CD8-positive, alpha-beta memory T cell (primary cell): Measurements from ENCODE around the gene APOO. TPM values are rescaled to one million over a fixed set of nuclear protein-coding genes. Genes with fewer than 3 reads are reported as not detected.
A peak's percentile ranks its signal among the peaks of the same experiment; 100 is the strongest.

Experiments used
- CTCF ChIA-PET: fragments of 350-600 bp; sonication (Branson Sonifier 250); formaldehyde crosslinking; loops from one replicate; lab custom pipeline; 2021; ENCODE audit warnings: antibody characterized with exemption; lab: Charles Lee
- POLR2A ChIA-PET: fragments of 350-600 bp; sonication (Branson Sonifier 250); formaldehyde crosslinking; loops from one replicate; lab custom pipeline; 2021; ENCODE audit warnings: antibody characterized with exemption; lab: Charles Lee
- DNase-seq, 5 donors: peaks; one replicate each; pipeline versions ENCODE4 v3.0.0 to v3.0.0-alpha.2; 2020 to 2022; ENCODE audit warnings: mixed read lengths in 1 of 5
- H3K27ac ChIP-seq: one replicate; pipeline ENCODE4 v1.7.0; 2013; ENCODE audit warnings: low read depth, mild to moderate bottlenecking, low read length, moderate library complexity
- H3K27me3 ChIP-seq: 2 replicates; pipeline ENCODE4 v1.7.0; 2013; ENCODE audit warnings: low read length, mild to moderate bottlenecking; ENCODE audit not compliant: insufficient read depth, poor library complexity, severe bottlenecking
- H3K36me3 ChIP-seq: 2 replicates; pipeline ENCODE4 v1.7.0; 2013; ENCODE audit warnings: mild to moderate bottlenecking, low read length, moderate library complexity; ENCODE audit not compliant: insufficient read depth
- H3K4me1 ChIP-seq: 2 replicates; pipeline ENCODE4 v1.7.0; 2013; ENCODE audit warnings: mild to moderate bottlenecking, low read length, moderate library complexity; ENCODE audit not compliant: insufficient read depth
- H3K4me3 ChIP-seq: 2 replicates; pipeline ENCODE4 v1.7.0; 2013; ENCODE audit warnings: mild to moderate bottlenecking, low read length
- H3K9me3 ChIP-seq: 2 replicates; pipeline ENCODE4 v1.7.0; 2013; ENCODE audit warnings: mild to moderate bottlenecking, low read length
- H3K27ac Mint-ChIP-seq, 8 donors: one replicate each; pipeline ENCODE4 v1.8.0; 2020 to 2021; ENCODE audit warnings: mixed read lengths in 8 of 8, mild to moderate bottlenecking in 6 of 8, inconsistent platforms in 3 of 8, moderate library complexity in 3 of 8
- H3K27me3 Mint-ChIP-seq, 2 donors: one replicate each; pipeline ENCODE4 v1.8.0; 2020 to 2021; ENCODE audit warnings: mixed read lengths in 2 of 2, mild to moderate bottlenecking in 1 of 2, moderate library complexity in 1 of 2
- H3K36me3 Mint-ChIP-seq, 3 donors: one replicate each; pipeline ENCODE4 v1.8.0; 2020 to 2021; ENCODE audit warnings: mixed read lengths in 3 of 3, inconsistent platforms in 1 of 3, mild to moderate bottlenecking in 1 of 3
- H3K4me1 Mint-ChIP-seq, 3 donors: one replicate each; pipeline ENCODE4 v1.8.0; 2020 to 2021; ENCODE audit warnings: mixed read lengths in 3 of 3, inconsistent platforms in 1 of 3, mild to moderate bottlenecking in 1 of 3
- H3K4me3 Mint-ChIP-seq, 7 donors: one replicate each; pipeline ENCODE4 v1.8.0; 2020 to 2021; ENCODE audit warnings: mixed read lengths in 7 of 7, mild to moderate bottlenecking in 6 of 7, moderate library complexity in 4 of 7, inconsistent platforms in 2 of 7
- H3K9me3 Mint-ChIP-seq, 5 donors: one replicate each; pipeline ENCODE4 v1.8.0; 2020 to 2022; ENCODE audit warnings: mixed read lengths in 5 of 5, mild to moderate bottlenecking in 3 of 5, moderate library complexity in 2 of 5, inconsistent platforms in 1 of 5
- polyA plus RNA-seq: library from polyadenylated mRNA; unstranded; fragments of 300-500 nt; fragmentation: Illumina TruSeq; gene quantifications from one replicate; pipeline ENCODE4 v1.2.3, GENCODE V29; 2021
- total RNA-seq, 2 experiments: library from RNA; stranded (reverse); gene quantifications; one replicate each; pipeline ENCODE4 v1.2.3, GENCODE V29; 2021

Gene APOO
- total and polyA plus RNA-seq, 3 experiments from 2014 or later = 20.0 to 42.6 (median 38.3) TPM

- POLR2A ChIA-PET = no interaction called here
- Mint-ChIP-seq H3K36me3 (peaks cover 0 to 4% (median 2%) of the 10 kb centered on the region in 3 donors), H3K9me3 (no peaks in the 10 kb centered on the region), H3K27me3 (no peaks in the 10 kb centered on the region), H3K4me3 (no peak overlapping the region), H3K4me1 (no peaks in the 10 kb centered on the region), H3K27ac (no peak overlapping the region)
- DNase-seq = no peak
- no peak overlapping the region for H3K27ac ChIP-seq
- H3K4me3 ChIP-seq = no peak overlapping the region
- H3K9me3 ChIP-seq = no peaks in the 10 kb centered on the region
- no peaks in the 10 kb centered on the region for H3K27me3 ChIP-seq
- CTCF ChIA-PET = no interaction called here
- H3K36me3 ChIP-seq = no peaks in the 10 kb centered on the region
- H3K4me1 ChIP-seq = no peaks in the 10 kb centered on the region
Measured at GRCh38 chrX:23840674-23841073, 67.1 kb downstream of the APOO start.

DNA sequence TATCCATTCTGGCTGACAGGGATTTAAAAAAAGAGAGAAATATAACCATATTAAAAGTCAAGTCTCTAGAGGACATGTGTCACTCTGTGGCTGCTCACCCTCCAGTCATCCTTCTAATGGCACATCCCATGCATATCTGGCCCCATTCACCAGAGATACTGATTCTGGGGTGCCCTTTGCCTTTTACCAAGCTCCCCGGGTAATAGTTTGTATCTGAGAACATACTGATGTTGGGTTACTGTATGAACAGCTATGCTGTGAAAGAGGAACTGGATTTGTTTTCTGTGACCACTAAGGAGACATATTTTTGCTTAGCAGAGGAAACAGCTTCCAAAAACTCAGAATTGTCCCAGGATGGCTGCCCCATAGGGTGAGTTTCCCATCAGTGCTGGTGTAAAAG, 68.8 kb downstream of the APOO start:
- Mint-ChIP-seq H3K27ac (no peak overlapping the region), H3K36me3 (peaks cover 0 to 4% (median 0%) of the 10 kb centered on the region in 3 donors), H3K27me3 (no peaks in the 10 kb centered on the region), H3K4me3 (no peak overlapping the region), H3K4me1 (no peaks in the 10 kb centered on the region), H3K9me3 (no peaks in the 10 kb centered on the region)
- no peak overlapping the region for H3K4me3 ChIP-seq
- no peaks in the 10 kb centered on the region for H3K4me1 ChIP-seq
- no peak for DNase-seq
- ChIA-PET POLR2A (no interaction called here), CTCF (no interaction called here)
- H3K27me3 ChIP-seq = no peaks in the 10 kb centered on the region
- H3K36me3 ChIP-seq = no peaks in the 10 kb centered on the region
- no peak overlapping the region for H3K27ac ChIP-seq
- no peaks in the 10 kb centered on the region for H3K9me3 ChIP-seq

DNA sequence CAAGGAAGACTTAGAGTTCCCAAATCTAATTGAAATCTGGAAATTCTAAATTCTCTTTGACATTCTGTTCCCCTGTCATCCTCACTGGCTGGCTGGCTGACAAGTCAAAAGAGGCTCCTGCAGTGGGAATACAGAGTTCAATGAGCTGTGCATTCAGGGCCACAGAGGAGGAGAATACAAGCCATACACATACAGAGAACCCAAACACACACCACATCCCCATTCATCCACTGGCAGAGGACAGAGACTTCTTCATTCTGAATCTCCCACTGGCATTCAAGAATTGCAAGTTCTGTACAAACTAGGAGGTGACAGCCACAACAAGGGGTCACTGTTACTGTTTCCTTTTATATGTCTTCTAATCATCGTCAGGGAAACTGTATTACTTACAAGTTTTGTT, 75.0 kb downstream of the APOO start:
- POLR2A ChIA-PET = no interaction called here
- Histone ChIP-seq H3K4me3 (no peak overlapping the region), H3K27me3 (no peaks in the 10 kb centered on the region)

DNA sequence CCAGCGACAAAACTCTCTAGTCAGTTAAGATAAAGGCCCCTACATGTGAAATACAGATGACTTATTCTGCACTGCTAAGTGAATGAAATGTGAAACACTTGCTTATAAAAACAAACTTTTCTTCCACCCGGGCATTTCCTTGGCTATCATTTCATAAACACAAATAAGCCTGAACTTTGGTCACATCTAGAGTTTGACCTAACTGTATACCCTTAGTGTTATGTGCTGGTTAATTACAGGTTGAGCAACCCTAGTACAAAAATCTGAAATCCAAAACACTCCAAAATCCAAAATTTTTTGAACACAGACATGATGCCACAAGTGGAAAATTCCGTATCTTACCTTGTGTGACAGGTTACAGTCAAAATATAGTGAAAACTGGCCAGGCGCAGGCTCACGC, 78.9 kb downstream of the APOO start:
- Histone ChIP-seq H3K27me3 (no peaks in the 10 kb centered on the region), H3K9me3 (no peaks in the 10 kb centered on the region), H3K4me1 (no peaks in the 10 kb centered on the region), H3K36me3 (no peaks in the 10 kb centered on the region), H3K27ac (no peak overlapping the region), H3K4me3 (no peak overlapping the region)
- Mint-ChIP-seq H3K9me3 (no peaks in the 10 kb centered on the region), H3K4me3 (no peak overlapping the region), H3K36me3 (peaks cover 0 to 2% (median 2%) of the 10 kb centered on the region in 3 donors), H3K4me1 (no peaks in the 10 kb centered on the region), H3K27me3 (peaks cover 0 to 3% of the 10 kb centered on the region in 2 donors), H3K27ac (no peak overlapping the region)
- no peak for DNase-seq
- ChIA-PET CTCF (no interaction called here), POLR2A (no interaction called here)

More for the DNA sequence above, 75.0 kb downstream of the APOO start:
- Mint-ChIP-seq H3K27me3 (peaks cover 0 to 3% of the 10 kb centered on the region in 2 donors), H3K4me3 (no peak overlapping the region), H3K36me3 (peaks cover 0 to 2% (median 2%) of the 10 kb centered on the region in 3 donors), H3K27ac (peak overlapping the region in 1 of 8 donors; percentile 19), H3K9me3 (no peaks in the 10 kb centered on the region), H3K4me1 (no peaks in the 10 kb centered on the region)
- Histone ChIP-seq H3K36me3 (no peaks in the 10 kb centered on the region), H3K27ac (no peak overlapping the region), H3K9me3 (no peaks in the 10 kb centered on the region), H3K4me1 (no peaks in the 10 kb centered on the region)
- CTCF ChIA-PET = no interaction called here
- no peak for DNase-seq

GRCh38 chrX:23826653-23827052, 81.1 kb downstream of the APOO start:
- Mint-ChIP-seq H3K36me3 (no peaks in the 10 kb centered on the region), H3K27ac (no peak overlapping the region), H3K27me3 (no peaks in the 10 kb centered on the region), H3K9me3 (no peaks in the 10 kb centered on the region), H3K4me3 (no peak overlapping the region), H3K4me1 (no peaks in the 10 kb centered on the region)
- no peaks in the 10 kb centered on the region for H3K4me1 ChIP-seq
- no peak overlapping the region for H3K4me3 ChIP-seq
- POLR2A ChIA-PET = no interaction called here
- H3K27me3 ChIP-seq = no peaks in the 10 kb centered on the region
- no peak overlapping the region for H3K27ac ChIP-seq
- no peaks in the 10 kb centered on the region for H3K9me3 ChIP-seq
- DNase-seq = no peak
- H3K36me3 ChIP-seq = no peaks in the 10 kb centered on the region
- CTCF ChIA-PET = no interaction called here

DNA sequence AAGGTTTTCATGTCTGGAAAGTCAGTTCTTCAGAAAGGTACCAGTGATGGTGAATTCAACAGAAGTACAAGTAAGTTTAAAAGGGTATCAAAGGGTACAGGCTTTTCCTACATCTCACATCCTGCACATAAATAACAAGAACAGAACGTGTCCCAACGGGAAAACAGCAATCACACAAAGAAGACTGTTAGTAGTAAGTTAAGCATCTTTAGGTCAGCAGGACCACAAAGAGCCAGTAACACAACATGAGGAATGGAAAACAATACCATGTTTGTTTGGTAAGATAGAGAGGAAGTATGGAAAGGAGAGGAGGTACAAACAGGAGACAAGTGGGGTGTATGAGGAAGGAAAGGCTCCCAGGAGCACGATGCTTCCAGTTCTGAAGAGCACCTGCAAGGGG, 81.5 kb downstream of the APOO start:
- H3K36me3 ChIP-seq = no peaks in the 10 kb centered on the region
- H3K27ac Mint-ChIP-seq = no peak overlapping the region
- H3K27me3 Mint-ChIP-seq = no peaks in the 10 kb centered on the region
- POLR2A ChIA-PET = no interaction called here
- no peaks in the 10 kb centered on the region for H3K4me1 ChIP-seq
- H3K27ac ChIP-seq = no peak overlapping the region
- no peaks in the 10 kb centered on the region for H3K27me3 ChIP-seq
- H3K4me1 Mint-ChIP-seq = no peaks in the 10 kb centered on the region
- no peaks in the 10 kb centered on the region for H3K9me3 Mint-ChIP-seq
- CTCF ChIA-PET = no interaction called here
- H3K9me3 ChIP-seq = no peaks in the 10 kb centered on the region
- DNase-seq = no peak
- no peaks in the 10 kb centered on the region for H3K36me3 Mint-ChIP-seq
- no peak overlapping the region for H3K4me3 ChIP-seq
- H3K4me3 Mint-ChIP-seq = no peak overlapping the region

- no peaks in the 10 kb centered on the region for H3K36me3 Mint-ChIP-seq
- Histone ChIP-seq H3K27me3 (no peaks in the 10 kb centered on the region), H3K4me3 (no peak overlapping the region), H3K9me3 (no peaks in the 10 kb centered on the region), H3K27ac (no peak overlapping the region), H3K36me3 (no peaks in the 10 kb centered on the region), H3K4me1 (no peaks in the 10 kb centered on the region)
- ChIA-PET POLR2A (no interaction called here), CTCF (no interaction called here)
- H3K4me1 Mint-ChIP-seq = no peaks in the 10 kb centered on the region
- no peak for DNase-seq
- no peaks in the 10 kb centered on the region for H3K9me3 Mint-ChIP-seq
- H3K27me3 Mint-ChIP-seq = no peaks in the 10 kb centered on the region
- H3K27ac Mint-ChIP-seq = no peak overlapping the region
- H3K4me3 Mint-ChIP-seq = no peak overlapping the region
Measured at GRCh38 chrX:23825675-23826074, 82.1 kb downstream of the APOO start.

DNA sequence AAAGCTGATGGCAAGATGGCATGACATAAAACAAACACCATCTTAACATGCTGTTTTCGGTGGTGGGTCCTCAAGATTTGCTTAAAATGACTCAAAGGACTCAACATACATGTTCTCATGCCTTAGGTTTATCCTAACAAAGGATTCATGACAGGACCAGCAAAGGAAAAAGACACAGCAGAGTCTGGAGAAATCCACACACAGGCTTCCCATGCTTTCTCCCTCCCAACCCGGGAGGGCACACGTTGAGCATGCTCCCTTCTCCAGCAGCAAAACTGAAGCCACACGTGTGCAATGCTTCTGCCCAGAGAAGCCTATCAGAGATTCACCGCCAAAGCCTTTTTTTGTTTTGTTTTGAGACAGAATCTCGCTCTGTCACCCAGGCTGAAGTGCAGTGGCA, 84.9 kb downstream of the APOO start:
- no peaks in the 10 kb centered on the region for H3K27me3 ChIP-seq
- H3K4me3 ChIP-seq = no peak overlapping the region
- Mint-ChIP-seq H3K36me3 (no peaks in the 10 kb centered on the region), H3K9me3 (no peaks in the 10 kb centered on the region), H3K27me3 (peaks cover 0 to 3% of the 10 kb centered on the region in 2 donors), H3K4me3 (no peak overlapping the region), H3K27ac (no peak overlapping the region), H3K4me1 (no peaks in the 10 kb centered on the region)
- H3K36me3 ChIP-seq = no peaks in the 10 kb centered on the region
- no peak overlapping the region for H3K27ac ChIP-seq
- H3K9me3 ChIP-seq = no peaks in the 10 kb centered on the region
- CTCF ChIA-PET = no interaction called here
- DNase-seq = no peak
- POLR2A ChIA-PET = no interaction called here
- H3K4me1 ChIP-seq = no peaks in the 10 kb centered on the region

DNA sequence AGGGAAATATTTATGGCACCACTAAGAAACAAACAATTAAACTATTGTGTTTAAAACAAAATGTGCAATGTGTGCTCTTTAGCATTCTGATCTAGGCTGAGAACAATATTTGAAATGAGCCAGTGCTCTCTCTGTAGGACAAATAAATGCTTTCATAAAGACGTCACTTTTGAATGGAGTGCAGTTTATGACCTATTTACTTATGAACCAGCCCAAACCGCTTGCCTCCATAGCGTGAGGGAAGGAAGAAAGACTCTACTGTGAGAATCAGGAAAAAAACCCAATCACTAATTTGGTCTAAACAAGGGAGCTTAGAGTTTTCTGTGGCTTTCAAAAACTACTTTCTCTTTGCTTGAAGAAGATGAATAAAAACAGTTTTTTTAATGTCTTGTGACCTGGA, 85.3 kb downstream of the APOO start:
- no peaks in the 10 kb centered on the region for H3K9me3 Mint-ChIP-seq
- peaks cover 0 to 5% of the 10 kb centered on the region in 2 donors for H3K27me3 Mint-ChIP-seq
- DNase-seq = no peak
- no peaks in the 10 kb centered on the region for H3K9me3 ChIP-seq
- no peaks in the 10 kb centered on the region for H3K4me1 Mint-ChIP-seq
- H3K27me3 ChIP-seq = no peaks in the 10 kb centered on the region
- H3K4me3 ChIP-seq = no peak overlapping the region
- ChIA-PET POLR2A (no interaction called here), CTCF (no interaction called here)
- no peak overlapping the region for H3K4me3 Mint-ChIP-seq
- no peak overlapping the region for H3K27ac Mint-ChIP-seq
- H3K27ac ChIP-seq = no peak overlapping the region
- H3K36me3 Mint-ChIP-seq = no peaks in the 10 kb centered on the region
- no peaks in the 10 kb centered on the region for H3K36me3 ChIP-seq
- no peaks in the 10 kb centered on the region for H3K4me1 ChIP-seq
